HepG2 (cell line): ENCODE data around the gene SLC16A3. TPM values are rescaled to one million over a fixed set of nuclear protein-coding genes. Genes with fewer than 3 reads are reported as not detected.

Experiments
- ATAC-seq: fragments of 200-7000 bp; cut with Tn5 transposase; 3 replicates; pipeline ENCODE4 v1.9.1; 2020; ENCODE audit warnings: mild to moderate bottlenecking, moderate library complexity
- BruUV-seq: library from RNA; stranded (reverse); fragments of 400-500 nt; replicated peaks from 2 replicates; lab custom pipeline; 2021; lab: Mats Ljungman, UMichigan
- CTCF ChIA-PET: fragments of 300-600 bp; formaldehyde crosslinking; extraction: SDS; loops from one replicate; lab custom pipeline; 2021; ENCODE audit warnings: low total read pairs, inconsistent platforms, low intra/inter-chr PET ratio; lab: Yijun Ruan, JAX
- POLR2A ChIA-PET: fragments of 350-600 bp; sonication (Branson Sonifier 250); formaldehyde crosslinking; loops from one replicate; lab custom pipeline; 2020; ENCODE audit warnings: antibody characterized with exemption, inconsistent platforms; lab: Yijun Ruan, JAX
- DNase-seq: peaks from one replicate; pipeline ENCODE4 v3.0.0-alpha.2; 2015; ENCODE audit warnings: low spot score
- FAIRE-seq: peaks from 3 replicates; lab custom pipeline; 2011; peaks lifted over from hg19 to GRCh38; lab: Jason Lieb, UNC
- H2AFZ ChIP-seq: one replicate; pipeline ENCODE4 v1.6.1; 2011; ENCODE audit warnings: low read length, inconsistent platforms
- H3K27ac ChIP-seq: fragments of 300-600 bp; 3 replicates; pipeline ENCODE4 v1.8.0; 2011; ENCODE audit warnings: mixed run types, mild to moderate bottlenecking, mixed read lengths, low read length, inconsistent platforms; ENCODE audit not compliant: insufficient read depth; ENCODE audit errors: extremely low read length
- H3K27me3 ChIP-seq, 2 experiments: fragments of 200-600 bp in 1 of 2; 2 replicates in 1 of 2; 3 replicates in 1 of 2; pipeline versions ENCODE4 v1.6.0 to v1.8.0; 2011; ENCODE audit warnings: low read length in 2 of 2, mild to moderate bottlenecking in 2 of 2, moderate library complexity in 2 of 2, inconsistent platforms in 1 of 2; ENCODE audit not compliant: insufficient read depth in 2 of 2, control insufficient read depth in 1 of 2
- H3K36me3 ChIP-seq, 2 experiments: fragments of 200-600 bp in 1 of 2; replicated peaks in 1 of 2; 2 replicates in 1 of 2; 3 replicates in 1 of 2; pipeline versions ENCODE4 v1.5.1 to v1.8.0; 2011; ENCODE audit warnings: low read length in 2 of 2, inconsistent platforms in 1 of 2; ENCODE audit not compliant: insufficient read depth in 2 of 2, control insufficient read depth in 1 of 2
- H3K4me1 ChIP-seq: 2 replicates; pipeline ENCODE4 v1.5.1; 2012; ENCODE audit warnings: low read length, inconsistent platforms; ENCODE audit not compliant: insufficient read depth
- H3K4me2 ChIP-seq: 2 replicates; pipeline ENCODE4 v1.6.0; 2011; ENCODE audit warnings: low read depth, low read length, inconsistent platforms
- H3K4me3 ChIP-seq, 3 experiments: fragments of 200-600 bp in 1 of 3; sonication (generic), shearing (Covaris generic) in 1 of 3; replicated peaks in 1 of 3; 2 replicates each; pipeline ENCODE4 v1.5.1; 2011 to 2016; ENCODE audit warnings: low read length in 3 of 3, inconsistent platforms in 2 of 3, low read depth in 2 of 3, mild to moderate bottlenecking in 2 of 3, control low read depth in 1 of 3, mixed read lengths in 1 of 3; ENCODE audit not compliant: insufficient read depth in 1 of 3
- H3K79me2 ChIP-seq: one replicate; pipeline ENCODE4 v1.6.1; 2011; ENCODE audit warnings: low read length, inconsistent platforms; ENCODE audit not compliant: insufficient read depth
- H3K9ac ChIP-seq: 2 replicates; pipeline ENCODE4 v1.6.0; 2011; ENCODE audit warnings: mild to moderate bottlenecking, low read depth, low read length, inconsistent platforms; ENCODE audit not compliant: insufficient read depth
- H3K9me3 ChIP-seq: 2 replicates; pipeline ENCODE4 v1.5.1; 2012; ENCODE audit warnings: mild to moderate bottlenecking, low read length
- H4K20me1 ChIP-seq: 2 replicates; pipeline ENCODE4 v1.6.0; 2011; ENCODE audit warnings: inconsistent platforms, mild to moderate bottlenecking, low read length, moderate library complexity; ENCODE audit not compliant: insufficient read depth
- CHD4 ChIP-seq: fragments of 200-600 bp; sonication (generic); IDR thresholded peaks from 2 replicates; pipeline ENCODE4 v1.7.0; 2017; ENCODE audit warnings: mild to moderate bottlenecking, low read length, borderline replicate concordance
- GZF1 ChIP-seq: sonication (generic); formaldehyde crosslinking; IDR thresholded peaks from 2 replicates; pipeline ENCODE4 v1.5.1; 2020; ENCODE audit warnings: mild to moderate bottlenecking, missing genetic modification reagents
- KDM1A ChIP-seq: IDR thresholded peaks from 2 replicates; pipeline ENCODE4 v1.6.1; 2016; ENCODE audit warnings: missing compliant biosample characterization
- KDM3A ChIP-seq: IDR thresholded peaks from 2 replicates; pipeline ENCODE4 v1.6.1; 2018; ENCODE audit warnings: low read depth, missing compliant biosample characterization
- POLR2A ChIP-seq, 2 experiments: IDR thresholded peaks; 2 replicates each; pipeline ENCODE4 v1.6.1; 2011; ENCODE audit warnings: low read depth in 2 of 2, low read length in 2 of 2, mild to moderate bottlenecking in 1 of 2, moderate library complexity in 1 of 2; ENCODE audit not compliant: insufficient read depth in 1 of 2
- RAD21 ChIP-seq: fragments of 450-650 bp; formaldehyde crosslinking; IDR thresholded peaks from 2 replicates; pipeline ENCODE4 v1.5.0; 2020; ENCODE audit warnings: mild to moderate bottlenecking
- RXRA ChIP-seq: sonication (generic); formaldehyde crosslinking; IDR thresholded peaks from 2 replicates; pipeline ENCODE4 v1.5.1; 2020; ENCODE audit warnings: missing genetic modification reagents
- SRY ChIP-seq: sonication (generic); formaldehyde crosslinking; IDR thresholded peaks from 2 replicates; pipeline ENCODE4 v1.8.0; 2022; ENCODE audit warnings: mild to moderate bottlenecking, missing genetic modification reagents
- ZNF230 ChIP-seq: sonication (generic); formaldehyde crosslinking; IDR thresholded peaks from 2 replicates; pipeline ENCODE4 v1.4.0; 2020; ENCODE audit warnings: mild to moderate bottlenecking, missing genetic modification reagents
- ZNF274 ChIP-seq: sonication (generic); formaldehyde crosslinking; IDR thresholded peaks from 2 replicates; pipeline ENCODE4 v1.5.1; 2020; ENCODE audit warnings: mild to moderate bottlenecking, missing genetic modification reagents
- ZNF33A ChIP-seq: sonication (generic); formaldehyde crosslinking; IDR thresholded peaks from 2 replicates; pipeline ENCODE4 v1.5.1; 2020; ENCODE audit warnings: missing genetic modification reagents, mild to moderate bottlenecking, moderate library complexity, borderline replicate concordance
- WGBS: methylation state at CpG from one replicate; pipeline ENCODE4 v1.1.6; 2017; ENCODE audit warnings: low lambda C conversion rate; 5-methylcytosine and 5-hydroxymethylcytosine counted together
- in situ Hi-C: cut with HindIII; loops from 2 replicates; pipeline ENCODE4 v1.10.0; 2017; ENCODE audit warnings: low pct_unique_long_range_greater_than_20kb; ENCODE audit not compliant: extremely low pct_ligation_motif_present
- intact Hi-C: fragments of 100-400 bp; cut with micrococcal nuclease; formaldehyde crosslinking; loops from one replicate; pipeline ENCODE4 v1.10.0; 2022; ENCODE audit not compliant: unreplicated experiment
- polyA plus RNA-seq, 8 experiments: library from polyadenylated mRNA; depleted of rRNA in 3 of 8; stranded (reverse) in 7 of 8; unstranded in 1 of 8; fragments of >200 nt; fragmentation: Illumina TruSeq in 4 of 8; extraction: Trizol in 4 of 8; gene quantifications; 2 replicates each; pipeline versions ENCODE4 v1.2.1 to v1.2.3, GENCODE V29; 2011 to 2016; ENCODE audit warnings: low read depth in 4 of 8, missing spikeins in 1 of 8, mixed read lengths in 1 of 8; ENCODE audit not compliant: insufficient read depth in 1 of 8
- total RNA-seq, 5 experiments: library from RNA; depleted of rRNA; stranded (reverse); fragments of >200 nt; fragmentation: Illumina TruSeq; extraction: Trizol; gene quantifications; 2 replicates each; pipeline ENCODE4 v1.2.3, GENCODE V29; 2016; ENCODE audit warnings: low read depth in 1 of 5
- TF ChIP-seq, protein P1 (sequence below): sonication (generic); formaldehyde crosslinking; IDR thresholded peaks from 2 replicates; pipeline ENCODE4 v1.5.0; 2020; ENCODE audit warnings: missing genetic modification reagents
- TF ChIP-seq, protein P2 (sequence below): sonication (generic); formaldehyde crosslinking; IDR thresholded peaks from 2 replicates; pipeline ENCODE4 v1.4.0; 2020; ENCODE audit warnings: missing genetic modification reagents
- TF ChIP-seq, protein P3 (sequence below): sonication (generic); formaldehyde crosslinking; IDR thresholded peaks from 2 replicates; pipeline ENCODE4 v1.4.0; 2020; ENCODE audit warnings: missing genetic modification reagents

Gene SLC16A3
- total and polyA plus RNA-seq, 2 of the 13 experiments (the other 11 are each of a cell fraction or from before 2014, with no cell fraction given), result 242 to 349 TPM

DNA sequence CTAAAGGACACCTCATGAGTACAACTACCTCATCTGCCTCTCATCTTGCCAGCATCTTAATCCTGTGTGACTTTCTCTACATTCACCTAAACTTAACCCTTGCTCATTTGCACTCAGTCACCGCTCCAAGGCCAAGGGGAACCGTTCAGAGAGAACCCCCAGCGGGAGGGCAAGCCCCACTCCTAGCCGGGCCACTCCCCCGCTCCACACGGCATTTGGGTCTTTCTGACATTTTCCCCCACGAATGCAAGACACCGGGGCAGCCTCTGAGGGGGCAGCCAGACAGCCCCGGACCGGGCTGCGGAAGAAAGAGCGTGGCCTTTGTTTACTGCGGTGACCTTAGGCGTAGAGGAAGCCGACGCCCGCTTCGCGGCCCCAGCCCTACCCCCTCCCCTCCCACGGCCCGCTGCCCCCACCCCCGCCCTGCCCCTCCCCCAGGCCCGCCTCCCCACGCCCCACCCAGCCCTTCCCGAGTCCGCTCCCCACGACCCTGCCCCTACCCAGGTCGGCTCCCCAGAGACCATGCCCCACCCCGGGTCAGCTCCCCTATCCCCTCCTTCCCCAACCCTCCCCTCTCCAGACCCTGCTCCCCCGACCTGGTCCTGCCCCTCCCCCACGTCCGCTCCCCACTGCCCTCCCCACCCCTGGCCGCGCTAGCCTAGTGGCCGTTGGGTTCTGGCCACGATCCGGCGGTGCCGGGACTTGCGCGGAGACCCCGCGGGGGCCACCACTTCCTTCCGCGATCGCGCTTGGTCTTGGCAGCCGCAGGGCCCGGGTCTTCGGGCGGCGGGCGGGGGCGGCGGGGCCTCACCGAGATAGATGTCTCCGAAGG lies 43.9 kb downstream of the SLC16A3 start:
- H2AFZ ChIP-seq, result no peak overlapping the region
- peaks cover 50% of the 10 kb centered on the region for H4K20me1 ChIP-seq
- WGBS, result 2% methylated on average over 52 of the region's 57 CpGs
- H3K4me3 ChIP-seq, result peak overlapping the region; percentile 88 to 97 (median 88)
- peaks cover 50% of the 10 kb centered on the region for H3K79me2 ChIP-seq
- POLR2A ChIA-PET, result interaction anchor here (0.7 to 10.6 kb wide), 20 partner anchors 12 to 306 kb away, joined by 3 to 119 read pairs (median 5); partner anchors contain the start of genes CD7 and SLC16A3
- CTCF ChIA-PET, result no interaction called here
- no peak for FAIRE-seq
- H3K36me3 ChIP-seq, result peaks cover 5 to 19% of the 10 kb centered on the region in 2 experiments; a peak in 3 of 5 replicates
- H3K9me3 ChIP-seq, result no peaks in the 10 kb centered on the region
- BruUV-seq, result no TSS peak
- peak; percentile 4 for ATAC-seq
- peaks cover 78% of the 10 kb centered on the region for H3K4me1 ChIP-seq
- DNase-seq, result no peak
- no peaks in the 10 kb centered on the region; a peak in 1 of 5 replicates for H3K27me3 ChIP-seq
- H3K27ac ChIP-seq, result peak overlapping the region; percentile 92
- in situ Hi-C loops, result no loop called here
- intact Hi-C loops, result no loop called here
- H3K9ac ChIP-seq, result peak overlapping the region; percentile 91
- peak overlapping the region; percentile 97 for H3K4me2 ChIP-seq
- TF ChIP-seq RXRA (CRISPR knock-in tag) (0 out of 2 replicates have a peak, but pooled peaks have one; percentile 33), RAD21 (CRISPR knock-in tag) (0 out of 2 replicates have a peak, but pooled peaks have one; percentile 27), CHD4 (no peak), GZF1 (CRISPR knock-in tag) (no peak), KDM1A (CRISPR knock-in tag) (no peak), POLR2A (IDR thresholded peaks at IDR 0.05; ENCODE audit: insufficient read depth in 1 of 2, low read depth in 2 of 2, low read length in 2 of 2) (peak in 1 of 2 experiments; percentile 39; a peak in 2 of 4 replicates), ZNF274 (no peak), ZNF230 (CRISPR knock-in tag) (no peak), ZNF33A (no peak), KDM3A (CRISPR knock-in tag) (no peak), SRY (CRISPR knock-in tag) (no peak)
- TF ChIP-seq, protein P1, sequence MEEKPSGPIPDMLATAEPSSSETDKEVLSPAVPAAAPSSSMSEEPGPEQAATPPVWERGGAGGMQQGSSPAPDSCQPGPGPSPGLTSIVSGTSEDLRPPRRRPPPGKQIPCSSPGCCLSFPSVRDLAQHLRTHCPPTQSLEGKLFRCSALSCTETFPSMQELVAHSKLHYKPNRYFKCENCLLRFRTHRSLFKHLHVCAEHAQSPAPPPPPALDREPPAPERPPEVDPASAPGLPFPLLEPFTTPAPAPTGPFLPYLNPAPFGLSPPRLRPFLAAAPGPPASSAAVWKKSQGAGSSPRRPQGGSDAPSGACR (CRISPR knock-in tag), result no peak
- TF ChIP-seq, protein P2, sequence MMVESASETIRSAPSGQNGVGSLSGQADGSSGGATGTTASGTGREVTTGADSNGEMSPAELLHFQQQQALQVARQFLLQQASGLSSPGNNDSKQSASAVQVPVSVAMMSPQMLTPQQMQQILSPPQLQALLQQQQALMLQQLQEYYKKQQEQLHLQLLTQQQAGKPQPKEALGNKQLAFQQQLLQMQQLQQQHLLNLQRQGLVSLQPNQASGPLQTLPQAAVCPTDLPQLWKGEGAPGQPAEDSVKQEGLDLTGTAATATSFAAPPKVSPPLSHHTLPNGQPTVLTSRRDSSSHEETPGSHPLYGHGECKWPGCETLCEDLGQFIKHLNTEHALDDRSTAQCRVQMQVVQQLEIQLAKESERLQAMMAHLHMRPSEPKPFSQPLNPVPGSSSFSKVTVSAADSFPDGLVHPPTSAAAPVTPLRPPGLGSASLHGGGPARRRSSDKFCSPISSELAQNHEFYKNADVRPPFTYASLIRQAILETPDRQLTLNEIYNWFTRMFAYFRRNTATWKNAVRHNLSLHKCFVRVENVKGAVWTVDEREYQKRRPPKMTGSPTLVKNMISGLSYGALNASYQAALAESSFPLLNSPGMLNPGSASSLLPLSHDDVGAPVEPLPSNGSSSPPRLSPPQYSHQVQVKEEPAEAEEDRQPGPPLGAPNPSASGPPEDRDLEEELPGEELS (CRISPR knock-in tag), result peak; percentile 55
- TF ChIP-seq, protein P3, sequence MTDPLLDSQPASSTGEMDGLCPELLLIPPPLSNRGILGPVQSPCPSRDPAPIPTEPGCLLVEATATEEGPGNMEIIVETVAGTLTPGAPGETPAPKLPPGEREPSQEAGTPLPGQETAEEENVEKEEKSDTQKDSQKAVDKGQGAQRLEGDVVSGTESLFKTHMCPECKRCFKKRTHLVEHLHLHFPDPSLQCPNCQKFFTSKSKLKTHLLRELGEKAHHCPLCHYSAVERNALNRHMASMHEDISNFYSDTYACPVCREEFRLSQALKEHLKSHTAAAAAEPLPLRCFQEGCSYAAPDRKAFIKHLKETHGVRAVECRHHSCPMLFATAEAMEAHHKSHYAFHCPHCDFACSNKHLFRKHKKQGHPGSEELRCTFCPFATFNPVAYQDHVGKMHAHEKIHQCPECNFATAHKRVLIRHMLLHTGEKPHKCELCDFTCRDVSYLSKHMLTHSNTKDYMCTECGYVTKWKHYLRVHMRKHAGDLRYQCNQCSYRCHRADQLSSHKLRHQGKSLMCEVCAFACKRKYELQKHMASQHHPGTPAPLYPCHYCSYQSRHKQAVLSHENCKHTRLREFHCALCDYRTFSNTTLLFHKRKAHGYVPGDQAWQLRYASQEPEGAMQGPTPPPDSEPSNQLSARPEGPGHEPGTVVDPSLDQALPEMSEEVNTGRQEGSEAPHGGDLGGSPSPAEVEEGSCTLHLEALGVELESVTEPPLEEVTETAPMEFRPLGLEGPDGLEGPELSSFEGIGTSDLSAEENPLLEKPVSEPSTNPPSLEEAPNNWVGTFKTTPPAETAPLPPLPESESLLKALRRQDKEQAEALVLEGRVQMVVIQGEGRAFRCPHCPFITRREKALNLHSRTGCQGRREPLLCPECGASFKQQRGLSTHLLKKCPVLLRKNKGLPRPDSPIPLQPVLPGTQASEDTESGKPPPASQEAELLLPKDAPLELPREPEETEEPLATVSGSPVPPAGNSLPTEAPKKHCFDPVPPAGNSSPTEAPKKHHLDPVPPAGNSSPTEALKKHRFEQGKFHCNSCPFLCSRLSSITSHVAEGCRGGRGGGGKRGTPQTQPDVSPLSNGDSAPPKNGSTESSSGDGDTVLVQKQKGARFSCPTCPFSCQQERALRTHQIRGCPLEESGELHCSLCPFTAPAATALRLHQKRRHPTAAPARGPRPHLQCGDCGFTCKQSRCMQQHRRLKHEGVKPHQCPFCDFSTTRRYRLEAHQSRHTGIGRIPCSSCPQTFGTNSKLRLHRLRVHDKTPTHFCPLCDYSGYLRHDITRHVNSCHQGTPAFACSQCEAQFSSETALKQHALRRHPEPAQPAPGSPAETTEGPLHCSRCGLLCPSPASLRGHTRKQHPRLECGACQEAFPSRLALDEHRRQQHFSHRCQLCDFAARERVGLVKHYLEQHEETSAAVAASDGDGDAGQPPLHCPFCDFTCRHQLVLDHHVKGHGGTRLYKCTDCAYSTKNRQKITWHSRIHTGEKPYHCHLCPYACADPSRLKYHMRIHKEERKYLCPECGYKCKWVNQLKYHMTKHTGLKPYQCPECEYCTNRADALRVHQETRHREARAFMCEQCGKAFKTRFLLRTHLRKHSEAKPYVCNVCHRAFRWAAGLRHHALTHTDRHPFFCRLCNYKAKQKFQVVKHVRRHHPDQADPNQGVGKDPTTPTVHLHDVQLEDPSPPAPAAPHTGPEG (CRISPR knock-in tag), result no peak
